Neural crest cell (in vitro differentiated cells): ENCODE data around the gene STK38L. TPM values are rescaled to one million over a fixed set of nuclear protein-coding genes. Genes with fewer than 3 reads are reported as not detected.

Source experiments
- DNase-seq: peaks from one replicate; pipeline ENCODE4 v3.0.0; 2021; ENCODE audit warnings: low read depth, mixed read lengths, low spot score
- H3K27ac Mint-ChIP-seq: one replicate; pipeline ENCODE4 v1.8.0; 2021; ENCODE audit warnings: mild to moderate bottlenecking, mixed read lengths; ENCODE audit not compliant: unreplicated experiment
- H3K27me3 Mint-ChIP-seq: 2 replicates; pipeline ENCODE4 v1.8.0; 2021; ENCODE audit warnings: low read depth, mild to moderate bottlenecking, mixed read lengths
- H3K36me3 Mint-ChIP-seq: 2 replicates; pipeline ENCODE4 v1.8.0; 2021; ENCODE audit warnings: low read depth, mild to moderate bottlenecking, mixed read lengths
- H3K4me1 Mint-ChIP-seq: 2 replicates; pipeline ENCODE4 v1.8.0; 2021; ENCODE audit warnings: mixed read lengths
- H3K4me3 Mint-ChIP-seq: one replicate; pipeline ENCODE4 v1.8.0; 2021; ENCODE audit warnings: mild to moderate bottlenecking, mixed read lengths
- H3K9me3 Mint-ChIP-seq: 2 replicates; pipeline ENCODE4 v1.8.0; 2021; ENCODE audit warnings: mixed read lengths
- CTCF ChIP-seq: fragments of 200-600 bp; sonication (generic); conservative IDR thresholded peaks from 2 replicates; pipeline ENCODE4 v1.5.0; 2021; ENCODE audit warnings: antibody characterized with exemption, mild to moderate bottlenecking
- total RNA-seq: library from RNA; stranded (reverse); gene quantifications from 2 replicates; pipeline ENCODE4 v1.2.1, GENCODE V29; 2021

Gene STK38L
- total RNA-seq, 1 donor from 2014 or later, result 29.9 TPM

- no peaks in the 10 kb centered on the region for H3K36me3 Mint-ChIP-seq
- H3K27me3 Mint-ChIP-seq, result no peaks in the 10 kb centered on the region
- no peak for DNase-seq
- H3K4me3 Mint-ChIP-seq, result no peak overlapping the region
- H3K9me3 Mint-ChIP-seq, result peaks cover 2% of the 10 kb centered on the region
- no peak overlapping the region for H3K27ac Mint-ChIP-seq
- TF ChIP-seq CTCF, result no peak
- peaks cover 8% of the 10 kb centered on the region for H3K4me1 Mint-ChIP-seq
Observed at GRCh38 chr12:27345376-27345775, 101.3 kb downstream of the STK38L start.

- no peak overlapping the region for H3K27ac Mint-ChIP-seq
Observed at GRCh38 chr12:27347779-27348178, 103.7 kb downstream of the STK38L start.

GRCh38 chr12:27351476-27351875 lies 107.4 kb downstream of the STK38L start:
- TF ChIP-seq CTCF, result no peak
- no peak for DNase-seq
- Mint-ChIP-seq H3K27ac (no peak overlapping the region), H3K4me3 (no peak overlapping the region), H3K9me3 (peaks cover 2% of the 10 kb centered on the region), H3K4me1 (no peaks in the 10 kb centered on the region), H3K36me3 (no peaks in the 10 kb centered on the region), H3K27me3 (no peaks in the 10 kb centered on the region)

More at GRCh38 chr12:27347779-27348178, 103.7 kb downstream of the STK38L start:
- Mint-ChIP-seq H3K27me3 (no peaks in the 10 kb centered on the region), H3K36me3 (no peaks in the 10 kb centered on the region), H3K4me1 (peaks cover under 1% of the 10 kb centered on the region), H3K4me3 (no peak overlapping the region), H3K9me3 (peaks cover 2% of the 10 kb centered on the region)
- DNase-seq, result no peak
- TF ChIP-seq CTCF, result no peak

- no peak for DNase-seq
- Mint-ChIP-seq H3K27ac (no peak overlapping the region), H3K4me1 (no peaks in the 10 kb centered on the region), H3K27me3 (no peaks in the 10 kb centered on the region), H3K9me3 (no peaks in the 10 kb centered on the region), H3K36me3 (no peaks in the 10 kb centered on the region), H3K4me3 (no peak overlapping the region)
- TF ChIP-seq CTCF, result no peak
Observed at GRCh38 chr12:27355486-27355885, 111.4 kb downstream of the STK38L start.

GRCh38 chr12:27355979-27356378 lies 111.9 kb downstream of the STK38L start:
- Mint-ChIP-seq H3K27me3 (no peaks in the 10 kb centered on the region), H3K4me1 (no peaks in the 10 kb centered on the region), H3K36me3 (no peaks in the 10 kb centered on the region), H3K4me3 (no peak overlapping the region), H3K9me3 (no peaks in the 10 kb centered on the region), H3K27ac (no peak overlapping the region)
- TF ChIP-seq CTCF, result no peak
- DNase-seq, result no peak
